Body of pancreas (tissue), 4 donors: ENCODE results near the gene VPS26B. TPM values are rescaled to one million over a fixed set of nuclear protein-coding genes. Genes with fewer than 3 reads are reported as not detected.

Experiments
- ATAC-seq: fragments of 150-250 bp; one replicate; pipeline ENCODE4 v1.9.1; 2016
- DNase-seq, 4 donors: peaks; one replicate each; pipeline ENCODE4 v3.0.0-alpha.2; 2019
- H3K27ac ChIP-seq, 4 donors: fragments of 200-600 bp; sonication (generic); 1 replicate in 3 of 4; 2 replicates in 1 of 4; pipeline versions ENCODE4 v1.5.1 to v1.6.1; 2016 to 2019; ENCODE audit warnings: mild to moderate bottlenecking in 1 of 4, mixed read lengths in 1 of 4, moderate library complexity in 1 of 4
- H3K27me3 ChIP-seq, 2 donors: fragments of 200-600 bp; sonication (generic); one replicate each; pipeline ENCODE4 v1.6.0; 2016; ENCODE audit warnings: mild to moderate bottlenecking in 1 of 2
- H3K36me3 ChIP-seq, 2 donors: fragments of 200-600 bp; sonication (generic); replicated peaks in 1 of 2; 2 replicates each; pipeline ENCODE4 v1.5.1; 2016; ENCODE audit warnings: low read depth in 2 of 2; ENCODE audit not compliant: insufficient read depth in 1 of 2
- H3K4me1 ChIP-seq: fragments of 200-600 bp; sonication (generic); one replicate; pipeline ENCODE4 v1.6.0; 2016
- H3K4me3 ChIP-seq, 2 donors: fragments of 200-600 bp; sonication (generic); 1 replicate in 1 of 2; 2 replicates in 1 of 2; pipeline ENCODE4 v1.5.1; 2016 to 2019
- H3K9me3 ChIP-seq, 3 donors: fragments of 200-600 bp; sonication (generic); 1 replicate in 2 of 3; 2 replicates in 1 of 3; pipeline ENCODE4 v1.5.1; 2016
- CTCF ChIP-seq, 7 experiments: fragments of 450-650 bp in 4 of 7; fragments of 200-600 bp in 3 of 7; sonication (generic) in 3 of 7; IDR thresholded peaks; one replicate each; pipeline ENCODE4 v1.5.1; 2016 to 2019; ENCODE audit warnings: antibody characterized with exemption in 7 of 7
- POLR2A ChIP-seq, 3 donors: fragments of 450-650 bp; IDR thresholded peaks; one replicate each; pipeline ENCODE4 v1.6.1; 2016; ENCODE audit warnings: antibody characterized with exemption in 3 of 3, mild to moderate bottlenecking in 2 of 3
- WGBS, 2 donors: methylation state at CpG; one replicate each; pipeline ENCODE4 v1.1.5; 2017; 5-methylcytosine and 5-hydroxymethylcytosine counted together
- intact Hi-C: fragments of 100-400 bp; cut with DNase I; formaldehyde crosslinking; loops from one replicate; pipeline ENCODE4 v1.15.1; 2023
- total RNA-seq, 2 donors: library from RNA; depleted of rRNA; stranded (reverse); fragments of >200 nt; gene quantifications; one replicate each; pipeline ENCODE4 v1.1.0, GENCODE V29; 2016

VPS26B gene
- total RNA-seq, 2 donors from 2014 or later: 23.7 to 34.8 TPM

GRCh38 chr11:134291196-134291595, 66.7 kb downstream of the VPS26B start:
- WGBS, 2 donors: 89 to 90% methylated on average over 6 of the region's 6 CpGs
- TF ChIP-seq POLR2A (IDR thresholded peaks at IDR 0.05) (no peak), CTCF (IDR thresholded peaks at IDR 0.05) (no peak)

GRCh38 chr11:134292661-134293060, 68.2 kb downstream of the VPS26B start:
- intact Hi-C loops: no loop called here
- WGBS, 2 donors: 79 to 85% methylated on average over 13 to 15 of the region's 15 CpGs
- TF ChIP-seq POLR2A (IDR thresholded peaks at IDR 0.05): no peak
- no peak for TF ChIP-seq CTCF (IDR thresholded peaks at IDR 0.05)
- no peak overlapping the region for H3K4me3 ChIP-seq
- ATAC-seq: no peak
- no peaks in the 10 kb centered on the region for H3K36me3 ChIP-seq
- no peak overlapping the region for H3K27ac ChIP-seq
- DNase-seq: no peak
- no peaks in the 10 kb centered on the region for H3K9me3 ChIP-seq
- H3K27me3 ChIP-seq: no peaks in the 10 kb centered on the region
- H3K4me1 ChIP-seq: no peaks in the 10 kb centered on the region

More at GRCh38 chr11:134291196-134291595, 66.7 kb downstream of the VPS26B start:
- H3K27ac ChIP-seq: no peak overlapping the region
- H3K27me3 ChIP-seq: no peaks in the 10 kb centered on the region
- H3K4me1 ChIP-seq: no peaks in the 10 kb centered on the region
- intact Hi-C loops: no loop called here
- no peaks in the 10 kb centered on the region for H3K9me3 ChIP-seq
- no peaks in the 10 kb centered on the region for H3K36me3 ChIP-seq
- ATAC-seq: no peak
- DNase-seq: no peak
- H3K4me3 ChIP-seq: no peak overlapping the region

DNA sequence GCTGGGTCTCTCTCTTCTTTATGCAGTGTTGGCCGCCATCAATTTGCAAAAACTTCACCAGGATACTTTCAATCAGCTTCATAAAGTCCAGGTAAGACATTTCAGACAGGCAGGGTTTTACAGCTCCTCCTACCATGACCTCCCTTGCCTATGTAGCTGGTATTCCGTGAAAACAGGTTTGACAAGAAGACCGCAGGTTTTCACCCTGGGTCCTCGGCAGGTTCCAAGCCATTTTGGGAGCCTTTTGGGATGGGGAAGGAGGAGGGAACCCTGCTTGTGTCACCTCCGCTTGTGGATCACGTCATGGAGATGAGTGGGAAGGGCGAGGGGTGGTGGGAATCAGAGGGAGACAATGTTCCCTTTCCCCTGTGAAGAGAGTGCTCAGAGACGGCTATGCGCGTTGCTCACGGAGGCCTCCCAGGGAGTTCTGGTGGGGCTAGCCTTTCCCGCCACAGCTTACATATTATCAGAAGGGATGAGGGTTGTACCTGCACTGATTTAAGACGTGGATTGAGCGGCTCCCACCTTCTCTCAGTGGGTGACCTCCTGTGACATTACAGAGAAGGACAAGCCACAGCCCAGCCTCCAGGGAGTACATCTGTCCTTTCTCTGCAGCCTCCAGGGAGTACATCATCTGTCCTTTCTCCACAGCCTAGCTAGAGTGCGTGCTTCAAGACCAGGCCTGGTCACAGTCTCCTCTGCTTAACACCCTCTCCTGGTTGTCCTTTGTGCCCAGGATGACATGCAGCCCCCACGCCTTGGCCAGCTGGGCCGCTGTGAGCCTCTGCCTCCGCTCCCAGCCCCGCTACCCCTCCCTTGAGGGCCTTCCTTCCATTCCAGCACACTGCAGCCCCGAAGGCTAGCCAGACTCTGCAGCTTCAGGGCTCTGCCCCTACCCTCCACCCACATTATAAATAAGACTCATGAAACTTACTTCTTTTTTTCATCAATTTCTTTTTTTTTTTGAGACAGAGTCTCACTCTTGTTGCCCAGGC, 68.9 kb downstream of the VPS26B start:
- H3K4me3 ChIP-seq: no peak overlapping the region
- 64 to 70% methylated on average over 18 to 20 of the region's 20 CpGs for WGBS, 2 donors
- no peaks in the 10 kb centered on the region for H3K36me3 ChIP-seq
- DNase-seq (no peak), ATAC-seq (no peak)
- TF ChIP-seq POLR2A (IDR thresholded peaks at IDR 0.05): no peak
- no peak for TF ChIP-seq CTCF (IDR thresholded peaks at IDR 0.05)
- no peaks in the 10 kb centered on the region for H3K27me3 ChIP-seq
- H3K27ac ChIP-seq: no peak overlapping the region
- intact Hi-C loops: no loop called here
- H3K4me1 ChIP-seq: no peaks in the 10 kb centered on the region
- H3K9me3 ChIP-seq: no peaks in the 10 kb centered on the region

- H3K9me3 ChIP-seq: no peaks in the 10 kb centered on the region
- no peaks in the 10 kb centered on the region for H3K27me3 ChIP-seq
- no peak for ATAC-seq
- no peak overlapping the region for H3K27ac ChIP-seq
- WGBS, 2 donors: 73 to 78% methylated on average over 9 of the region's 9 CpGs
- peaks cover 6% of the 10 kb centered on the region for H3K4me1 ChIP-seq
- intact Hi-C loops: no loop called here
- no peaks in the 10 kb centered on the region for H3K36me3 ChIP-seq
- DNase-seq: no peak
- no peak overlapping the region for H3K4me3 ChIP-seq
- no peak for TF ChIP-seq POLR2A (IDR thresholded peaks at IDR 0.05)
These were observed 70.2 kb downstream of the VPS26B start for GRCh38 chr11:134294664-134295063.

Other genes with a start within 250 kb of the VPS26B start
- 10 to 100 TPM in 1 of 2 donors, 1 to 10 TPM in 1; 9.6 to 13.2 TPM for gene JAM3, start 155.6 kb upstream of the VPS26B start, total RNA-seq
- gene NCAPD3, start 704 bp upstream of the VPS26B start, total RNA-seq: 10 to 100 TPM in 1 of 2 donors, 1 to 10 TPM in 1; 4.7 to 10.9 TPM
- 10 to 100 TPM; 17.8 to 25.7 TPM for gene THYN1, start 28.7 kb downstream of the VPS26B start, total RNA-seq
- 10 to 100 TPM; 30.9 to 39.2 TPM for gene ACAD8, start 28.9 kb downstream of the VPS26B start, total RNA-seq
- gene GLB1L3, start 51.7 kb downstream of the VPS26B start, total RNA-seq: 1 to 10 TPM in 1 of 2 donors, not detected in 1; 1.3 TPM
- 10 to 100 TPM in 1 of 2 donors, 1 to 10 TPM in 1; 9.1 to 10.9 TPM for gene GLB1L2, start 107.3 kb downstream of the VPS26B start, total RNA-seq
- gene B3GAT1, start 187.6 kb downstream of the VPS26B start, total RNA-seq: under 1 TPM in 1 of 2 donors, not detected in 1; under 0.01 TPM